C4-2B (cell line): ENCODE measurements around the gene AIFM2.

Experiments used
- CTCF ChIP-seq: fragments of 450-650 bp; conservative IDR thresholded peaks from 2 replicates; pipeline ENCODE4 v1.5.1; 2017; ENCODE audit warnings: mild to moderate bottlenecking
- ZFX ChIP-seq: fragments of 450-650 bp; IDR thresholded peaks from 2 replicates; pipeline ENCODE4 v1.6.1; 2017

- TF ChIP-seq CTCF = no peak
- TF ChIP-seq ZFX = no peak
Observed at GRCh38 chr10:70070834-70071233, 61.8 kb downstream of the AIFM2 start.
